Upper lobe of left lung (tissue), 4 donors: ENCODE measurements around the gene EEF1A2.

Experiments
- EP300 ChIP-seq, 4 donors: sonication (generic); formaldehyde crosslinking; IDR thresholded peaks; one replicate each; pipeline ENCODE4 v1.5.1; 2017; ENCODE audit warnings: antibody characterized with exemption in 4 of 4, control low read depth in 2 of 4
- POLR2A ChIP-seq, 4 donors: fragments of 450-650 bp; IDR thresholded peaks; one replicate each; pipeline ENCODE4 v1.5.1; 2016 to 2017; ENCODE audit warnings: antibody characterized with exemption in 4 of 4, mild to moderate bottlenecking in 2 of 4
- POLR2AphosphoS5 ChIP-seq, 2 donors: sonication (generic); formaldehyde crosslinking; IDR thresholded peaks; one replicate each; pipeline ENCODE4 v1.5.1; 2017; ENCODE audit warnings: antibody characterized with exemption in 2 of 2
- TF ChIP-seq, protein P1 (sequence below), 6 experiments: fragments of 450-650 bp in 4 of 6; fragments of 200-600 bp in 2 of 6; sonication (generic) in 2 of 6; IDR thresholded peaks; one replicate each; pipeline ENCODE4 v1.5.1; 2016 to 2019; ENCODE audit warnings: antibody characterized with exemption in 6 of 6

DNA sequence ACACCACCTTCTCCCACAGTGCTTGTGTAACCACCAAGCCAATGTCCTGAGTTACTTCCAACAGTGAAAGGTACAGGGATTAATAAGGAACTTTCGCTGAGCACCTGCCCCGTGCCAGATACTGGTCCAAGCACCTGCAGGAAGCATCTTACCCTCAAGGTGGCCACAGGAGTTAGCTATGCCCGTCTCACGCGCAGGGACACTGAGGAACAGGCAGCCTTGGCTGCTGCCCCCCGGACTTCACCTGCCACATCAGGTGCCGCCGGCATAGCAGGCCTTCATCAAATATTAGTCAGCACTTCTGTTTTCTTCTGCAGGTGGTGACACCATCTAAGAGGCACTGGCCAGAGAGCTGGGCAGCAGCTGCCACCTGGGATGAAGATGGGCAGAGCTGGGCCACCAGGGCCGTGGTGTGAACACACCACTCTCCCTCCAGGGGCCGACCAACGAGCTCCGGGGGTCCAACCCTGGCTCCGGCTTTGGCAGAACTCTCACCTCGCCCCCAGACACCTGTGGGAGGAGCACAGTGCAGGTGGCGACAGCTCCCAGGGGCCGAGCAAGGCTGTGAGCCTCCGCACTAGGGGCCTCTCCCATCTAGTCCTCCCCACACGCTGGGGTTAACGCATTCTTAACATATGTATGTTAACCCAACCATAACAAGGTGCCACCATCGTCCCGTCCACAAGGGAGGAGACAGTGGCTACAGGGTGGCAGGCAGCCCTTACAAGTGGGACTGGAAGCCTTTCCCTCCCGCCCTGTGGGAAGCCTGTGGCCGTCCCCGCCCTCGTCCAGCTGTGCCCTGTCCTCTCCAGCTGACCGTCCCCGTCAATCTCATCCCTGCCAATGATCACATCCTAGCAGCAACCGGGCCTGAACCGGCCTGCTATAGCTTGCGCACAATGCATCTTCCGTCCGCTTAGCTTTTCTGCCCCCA, 18.8 kb upstream of the EEF1A2 start:
- TF ChIP-seq POLR2A (IDR thresholded peaks at IDR 0.05) (no peak), EP300 (IDR thresholded peaks at IDR 0.05) (no peak), POLR2AphosphoS5 (IDR thresholded peaks at IDR 0.05) (no peak)
- TF ChIP-seq, protein P1, sequence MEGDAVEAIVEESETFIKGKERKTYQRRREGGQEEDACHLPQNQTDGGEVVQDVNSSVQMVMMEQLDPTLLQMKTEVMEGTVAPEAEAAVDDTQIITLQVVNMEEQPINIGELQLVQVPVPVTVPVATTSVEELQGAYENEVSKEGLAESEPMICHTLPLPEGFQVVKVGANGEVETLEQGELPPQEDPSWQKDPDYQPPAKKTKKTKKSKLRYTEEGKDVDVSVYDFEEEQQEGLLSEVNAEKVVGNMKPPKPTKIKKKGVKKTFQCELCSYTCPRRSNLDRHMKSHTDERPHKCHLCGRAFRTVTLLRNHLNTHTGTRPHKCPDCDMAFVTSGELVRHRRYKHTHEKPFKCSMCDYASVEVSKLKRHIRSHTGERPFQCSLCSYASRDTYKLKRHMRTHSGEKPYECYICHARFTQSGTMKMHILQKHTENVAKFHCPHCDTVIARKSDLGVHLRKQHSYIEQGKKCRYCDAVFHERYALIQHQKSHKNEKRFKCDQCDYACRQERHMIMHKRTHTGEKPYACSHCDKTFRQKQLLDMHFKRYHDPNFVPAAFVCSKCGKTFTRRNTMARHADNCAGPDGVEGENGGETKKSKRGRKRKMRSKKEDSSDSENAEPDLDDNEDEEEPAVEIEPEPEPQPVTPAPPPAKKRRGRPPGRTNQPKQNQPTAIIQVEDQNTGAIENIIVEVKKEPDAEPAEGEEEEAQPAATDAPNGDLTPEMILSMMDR (IDR thresholded peaks at IDR 0.05): no peak
